Smooth muscle cell (in vitro differentiated cells): ENCODE results near the gene ECEL1. TPM values are rescaled to one million over a fixed set of nuclear protein-coding genes. Genes with fewer than 3 reads are reported as not detected.

Experiments used
- DNase-seq: peaks from one replicate; lab custom pipeline; 2025; ENCODE audit not compliant: unreplicated experiment; lab: John Stamatoyannopoulos, UW
- H2AFZ ChIP-seq: fragments of 200-600 bp; sonication (generic); 2 replicates; pipeline ENCODE4 v1.6.0; 2016; ENCODE audit warnings: antibody characterized with exemption, low read depth, mild to moderate bottlenecking
- H3F3A ChIP-seq: fragments of 200-600 bp; sonication (generic); 2 replicates; pipeline ENCODE4 v1.6.0; 2017; ENCODE audit warnings: antibody characterized with exemption, low read depth
- H3K27ac ChIP-seq: fragments of 200-600 bp; sonication (generic); 2 replicates; pipeline ENCODE4 v1.5.1; 2016; ENCODE audit warnings: low read depth, mild to moderate bottlenecking
- H3K27me3 ChIP-seq: fragments of 200-600 bp; sonication (generic); 2 replicates; pipeline ENCODE4 v1.6.1; 2016; ENCODE audit warnings: low read depth, mild to moderate bottlenecking
- H3K36me3 ChIP-seq: fragments of 200-600 bp; sonication (generic); 2 replicates; pipeline ENCODE4 v1.5.1; 2016; ENCODE audit warnings: low read depth
- H3K4me1 ChIP-seq: fragments of 200-600 bp; sonication (generic); 2 replicates; pipeline ENCODE4 v1.5.1; 2016; ENCODE audit warnings: low read depth
- H3K4me2 ChIP-seq: fragments of 200-600 bp; sonication (generic); 2 replicates; pipeline ENCODE4 v1.6.0; 2016; ENCODE audit warnings: mild to moderate bottlenecking
- H3K4me3 ChIP-seq: fragments of 200-600 bp; sonication (generic); 2 replicates; pipeline ENCODE4 v1.5.1; 2016; ENCODE audit warnings: mild to moderate bottlenecking
- H3K79me2 ChIP-seq: fragments of 200-600 bp; sonication (generic); 2 replicates; pipeline ENCODE4 v1.6.0; 2016; ENCODE audit warnings: low read depth, mild to moderate bottlenecking
- H3K9ac ChIP-seq: fragments of 200-600 bp; sonication (generic); 2 replicates; pipeline ENCODE4 v1.6.0; 2016; ENCODE audit warnings: low read depth
- H3K9me3 ChIP-seq: fragments of 200-600 bp; sonication (generic); replicated peaks from 2 replicates; pipeline ENCODE4 v1.5.1; 2016; ENCODE audit warnings: low read depth
- H4K20me1 ChIP-seq: fragments of 200-600 bp; sonication (generic); 2 replicates; pipeline ENCODE4 v1.6.0; 2016; ENCODE audit warnings: low read depth
- WGBS: methylation state at CpG from one replicate; pipeline ENCODE4 v1.1.7; 2016; ENCODE audit warnings: low lambda C conversion rate; 5-methylcytosine and 5-hydroxymethylcytosine counted together
- polyA plus RNA-seq: library from polyadenylated mRNA; unstranded; fragments of >200 nt; fragmentation: Nextera tagmentation; extraction: Ambion mirVana; gene quantifications from 2 replicates; pipeline ENCODE4 v1.2.1, GENCODE V29; 2016
- total RNA-seq: library from RNA; depleted of rRNA; stranded (reverse); fragments of >200 nt; gene quantifications from 2 replicates; pipeline ENCODE4 v1.2.3, GENCODE V29; 2014
- TF ChIP-seq, protein P1 (sequence below): fragments of 200-600 bp; sonication (generic); IDR thresholded peaks from 2 replicates; pipeline ENCODE4 v1.5.1; 2017; ENCODE audit warnings: borderline replicate concordance, mild to moderate bottlenecking, antibody characterized with exemption; ENCODE audit not compliant: insufficient read depth, poor library complexity, severe bottlenecking

Gene ECEL1
- total and polyA plus RNA-seq, 2 experiments from 2014 or later = not detected

DNA sequence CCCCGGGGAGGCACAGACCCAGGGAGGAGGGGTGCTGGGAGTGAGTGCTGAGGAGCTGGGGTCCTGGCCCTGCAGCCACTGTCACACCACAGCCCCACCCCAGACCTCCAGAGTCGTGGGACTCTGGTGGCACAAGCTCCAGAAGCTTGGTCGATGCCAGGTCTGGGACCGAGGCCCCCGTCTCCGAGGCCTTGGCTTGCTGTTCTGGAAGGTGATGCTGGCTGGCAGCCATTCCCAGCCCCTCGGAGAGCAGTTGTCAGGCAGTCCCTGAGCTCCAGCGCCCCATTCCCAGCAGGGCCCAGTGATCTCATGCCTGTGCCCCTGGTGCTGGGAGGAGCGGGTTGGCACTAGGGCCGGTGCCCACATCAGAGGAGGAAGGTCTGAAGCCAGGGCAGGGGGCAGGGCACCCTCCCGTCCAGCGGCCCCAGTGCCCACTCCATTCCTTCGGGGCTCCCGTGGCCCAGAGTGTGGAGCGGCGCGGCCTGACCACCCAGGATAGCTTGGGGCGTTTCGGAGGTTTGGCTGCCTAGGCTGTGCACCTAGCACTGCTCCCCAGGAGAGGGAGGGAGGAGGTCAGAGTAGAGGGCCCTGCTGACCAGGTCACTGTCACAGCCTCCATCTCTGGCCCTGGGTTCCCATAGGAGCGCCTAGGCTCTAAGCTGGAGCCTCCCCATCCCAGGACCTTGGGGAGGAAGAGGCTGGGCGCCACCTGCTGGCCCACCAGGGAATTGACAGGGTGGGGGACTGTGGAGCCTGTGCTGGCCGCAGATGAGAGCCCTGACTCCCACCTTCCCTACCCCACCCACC is 48.5 kb downstream of the ECEL1 start:
- H3K9me3 ChIP-seq = no peaks in the 10 kb centered on the region
- H3K79me2 ChIP-seq = no peaks in the 10 kb centered on the region
- H3K27me3 ChIP-seq = no peaks in the 10 kb centered on the region
- H4K20me1 ChIP-seq = no peaks in the 10 kb centered on the region
- H2AFZ ChIP-seq = no peak overlapping the region
- WGBS = 91% methylated on average over 20 of the region's 22 CpGs
- H3K4me2 ChIP-seq = no peak overlapping the region
- H3K27ac ChIP-seq = no peak overlapping the region
- H3K4me3 ChIP-seq = no peak overlapping the region
- TF ChIP-seq, protein P1, sequence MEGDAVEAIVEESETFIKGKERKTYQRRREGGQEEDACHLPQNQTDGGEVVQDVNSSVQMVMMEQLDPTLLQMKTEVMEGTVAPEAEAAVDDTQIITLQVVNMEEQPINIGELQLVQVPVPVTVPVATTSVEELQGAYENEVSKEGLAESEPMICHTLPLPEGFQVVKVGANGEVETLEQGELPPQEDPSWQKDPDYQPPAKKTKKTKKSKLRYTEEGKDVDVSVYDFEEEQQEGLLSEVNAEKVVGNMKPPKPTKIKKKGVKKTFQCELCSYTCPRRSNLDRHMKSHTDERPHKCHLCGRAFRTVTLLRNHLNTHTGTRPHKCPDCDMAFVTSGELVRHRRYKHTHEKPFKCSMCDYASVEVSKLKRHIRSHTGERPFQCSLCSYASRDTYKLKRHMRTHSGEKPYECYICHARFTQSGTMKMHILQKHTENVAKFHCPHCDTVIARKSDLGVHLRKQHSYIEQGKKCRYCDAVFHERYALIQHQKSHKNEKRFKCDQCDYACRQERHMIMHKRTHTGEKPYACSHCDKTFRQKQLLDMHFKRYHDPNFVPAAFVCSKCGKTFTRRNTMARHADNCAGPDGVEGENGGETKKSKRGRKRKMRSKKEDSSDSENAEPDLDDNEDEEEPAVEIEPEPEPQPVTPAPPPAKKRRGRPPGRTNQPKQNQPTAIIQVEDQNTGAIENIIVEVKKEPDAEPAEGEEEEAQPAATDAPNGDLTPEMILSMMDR = peak; percentile 43
- H3F3A ChIP-seq = no peaks in the 10 kb centered on the region
- DNase-seq = no peak
- H3K9ac ChIP-seq = no peak overlapping the region
- H3K36me3 ChIP-seq = no peaks in the 10 kb centered on the region
- no peaks in the 10 kb centered on the region for H3K4me1 ChIP-seq

GRCh38 chr2:232438091-232438490 is 49.5 kb downstream of the ECEL1 start:
- Histone ChIP-seq H3K79me2 (no peaks in the 10 kb centered on the region), H4K20me1 (no peaks in the 10 kb centered on the region), H3K4me1 (no peaks in the 10 kb centered on the region), H3K27me3 (no peaks in the 10 kb centered on the region), H3K4me2 (no peak overlapping the region), H3K9me3 (no peaks in the 10 kb centered on the region), H2AFZ (no peak overlapping the region), H3K27ac (no peak overlapping the region), H3K4me3 (no peak overlapping the region), H3K36me3 (no peaks in the 10 kb centered on the region), H3F3A (no peaks in the 10 kb centered on the region), H3K9ac (no peak overlapping the region)
- TF ChIP-seq, protein P1 = no peak
- DNase-seq = no peak
- 90% methylated on average over 12 of the region's 12 CpGs for WGBS

GRCh38 chr2:232437195-232437571 is 50.5 kb downstream of the ECEL1 start:
- no peaks in the 10 kb centered on the region for H3K4me1 ChIP-seq
- H3K27ac ChIP-seq = no peak overlapping the region
- WGBS = 95% methylated on average over 12 of the region's 12 CpGs
- no peaks in the 10 kb centered on the region for H3F3A ChIP-seq
- no peaks in the 10 kb centered on the region for H4K20me1 ChIP-seq
- H2AFZ ChIP-seq = no peak overlapping the region
- no peaks in the 10 kb centered on the region for H3K79me2 ChIP-seq
- TF ChIP-seq, protein P1 = no peak
- H3K9ac ChIP-seq = no peak overlapping the region
- DNase-seq = no peak
- no peaks in the 10 kb centered on the region for H3K9me3 ChIP-seq
- no peak overlapping the region for H3K4me3 ChIP-seq
- H3K4me2 ChIP-seq = no peak overlapping the region
- no peaks in the 10 kb centered on the region for H3K27me3 ChIP-seq
- no peaks in the 10 kb centered on the region for H3K36me3 ChIP-seq
